Vagina (tissue), 2 donors: Measurements from ENCODE around the gene EVC. TPM values are rescaled to one million over a fixed set of nuclear protein-coding genes. Genes with fewer than 3 reads are reported as not detected.

Source experiments
- DNase-seq, 2 donors: peaks; one replicate each; pipeline ENCODE4 v3.0.0-alpha.2; 2017; ENCODE audit errors: extremely low spot score in 2 of 2
- H3K27ac ChIP-seq: fragments of 200-600 bp; sonication (generic); one replicate; pipeline ENCODE4 v1.5.1; 2019
- H3K27me3 ChIP-seq: fragments of 200-600 bp; sonication (generic); one replicate; pipeline ENCODE4 v1.5.1; 2019
- H3K36me3 ChIP-seq, 2 donors: fragments of 200-600 bp; sonication (generic); one replicate each; pipeline ENCODE4 v1.5.1; 2017 to 2019
- H3K4me1 ChIP-seq: fragments of 200-600 bp; sonication (generic); one replicate; pipeline ENCODE4 v1.5.1; 2019
- H3K4me3 ChIP-seq, 2 donors: fragments of 200-600 bp; sonication (generic); 1 replicate in 1 of 2; 2 replicates in 1 of 2; pipeline ENCODE4 v1.5.1; 2016 to 2019
- H3K9me3 ChIP-seq: fragments of 200-600 bp; sonication (generic); one replicate; pipeline ENCODE4 v1.5.1; 2019
- POLR2A ChIP-seq, 2 donors: fragments of 450-650 bp; IDR thresholded peaks; one replicate each; pipeline ENCODE4 v1.6.1; 2017; ENCODE audit warnings: antibody characterized with exemption in 2 of 2, mild to moderate bottlenecking in 2 of 2, moderate library complexity in 2 of 2
- POLR2AphosphoS5 ChIP-seq, 2 donors: sonication (generic); formaldehyde crosslinking; IDR thresholded peaks; one replicate each; pipeline ENCODE4 v1.9.0; 2017; ENCODE audit warnings: antibody characterized with exemption in 2 of 2, mild to moderate bottlenecking in 2 of 2, low read depth in 1 of 2; ENCODE audit not compliant: insufficient read depth in 1 of 2
- intact Hi-C: fragments of 100-400 bp; cut with DNase I; formaldehyde crosslinking; loops from one replicate; pipeline ENCODE4 v1.15.1; 2023
- total RNA-seq: library from RNA; depleted of rRNA; stranded (reverse); fragments of >200 nt; gene quantifications from one replicate; pipeline ENCODE4 v1.2.3, GENCODE V29; 2016
- TF ChIP-seq, protein P1 (sequence below), 3 experiments: fragments of 450-650 bp in 2 of 3; fragments of 200-600 bp in 1 of 3; sonication (generic) in 1 of 3; IDR thresholded peaks; one replicate each; pipeline ENCODE4 v1.5.1; 2017 to 2019; ENCODE audit warnings: antibody characterized with exemption in 3 of 3, mild to moderate bottlenecking in 2 of 3, moderate library complexity in 2 of 3

Gene EVC
- total RNA-seq, 1 donor from 2014 or later: 19.4 TPM

DNA sequence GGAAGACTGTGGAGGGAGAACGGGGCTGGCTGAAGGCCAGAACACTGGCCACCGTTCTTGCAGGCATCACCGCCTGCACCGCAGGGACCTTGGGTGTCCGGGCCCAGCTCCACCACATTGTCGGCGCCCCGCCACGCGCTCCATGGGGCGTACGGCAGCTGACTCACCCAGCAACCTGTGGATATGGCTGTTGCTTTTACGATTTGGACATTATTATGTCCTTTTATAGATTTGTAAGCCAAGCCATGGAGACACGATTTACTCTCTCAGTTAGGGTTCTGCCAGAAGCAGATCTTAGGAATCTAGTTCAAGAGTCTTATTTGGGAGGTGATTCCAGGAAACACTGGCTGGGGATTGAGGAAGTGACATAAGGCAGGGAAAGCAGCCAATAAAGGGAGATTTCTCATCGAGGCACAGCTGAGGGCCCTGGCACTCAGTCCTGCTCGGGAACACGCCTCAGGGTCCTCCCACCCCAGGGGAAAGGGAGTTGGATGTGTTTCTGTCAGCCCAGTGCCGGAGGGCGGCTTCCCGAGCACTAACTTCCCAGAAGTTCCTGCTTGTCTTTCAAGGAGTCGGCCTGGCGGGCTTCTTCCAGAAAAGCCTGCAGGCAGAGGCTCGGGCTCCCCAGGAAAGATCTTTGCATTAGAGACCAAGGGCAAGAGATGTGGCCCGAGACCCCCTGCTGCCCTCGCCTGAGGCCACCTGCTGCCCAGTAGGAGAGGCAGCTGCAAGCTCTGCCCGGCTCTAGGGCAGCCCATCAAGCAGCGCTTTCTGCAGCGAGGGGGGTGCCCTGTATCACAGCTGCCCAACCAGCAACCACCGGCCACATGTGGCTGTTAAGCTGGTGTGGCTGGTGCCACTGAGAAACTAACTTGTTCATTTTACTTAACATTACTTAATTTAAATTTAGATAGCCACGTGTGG lies 129.0 kb downstream of the EVC start:
- intact Hi-C loops: no loop called here
- H3K9me3 ChIP-seq: no peaks in the 10 kb centered on the region
- peaks cover 7% of the 10 kb centered on the region for H3K4me1 ChIP-seq
- peak overlapping the region; percentile 15 to 29 for H3K4me3 ChIP-seq
- H3K36me3 ChIP-seq: no peaks in the 10 kb centered on the region
- DNase-seq: no peak
- no peak for TF ChIP-seq POLR2A (IDR thresholded peaks at IDR 0.05)
- peak in 1 of 2 donors; percentile 69 for TF ChIP-seq POLR2AphosphoS5 (IDR thresholded peaks at IDR 0.05; ENCODE audit: insufficient read depth in 1 of 2, low read depth in 1 of 2)
- no peaks in the 10 kb centered on the region for H3K27me3 ChIP-seq
- peak overlapping the region; percentile 35 for H3K27ac ChIP-seq

GRCh38 chr4:5842456-5842855 lies 131.5 kb downstream of the EVC start:
- intact Hi-C loops: no loop called here
- Histone ChIP-seq H3K9me3 (no peaks in the 10 kb centered on the region), H3K4me3 (no peak overlapping the region), H3K27me3 (no peaks in the 10 kb centered on the region), H3K36me3 (no peaks in the 10 kb centered on the region), H3K4me1 (peaks cover 7% of the 10 kb centered on the region), H3K27ac (no peak overlapping the region)
- no peak for DNase-seq
- TF ChIP-seq, protein P1, sequence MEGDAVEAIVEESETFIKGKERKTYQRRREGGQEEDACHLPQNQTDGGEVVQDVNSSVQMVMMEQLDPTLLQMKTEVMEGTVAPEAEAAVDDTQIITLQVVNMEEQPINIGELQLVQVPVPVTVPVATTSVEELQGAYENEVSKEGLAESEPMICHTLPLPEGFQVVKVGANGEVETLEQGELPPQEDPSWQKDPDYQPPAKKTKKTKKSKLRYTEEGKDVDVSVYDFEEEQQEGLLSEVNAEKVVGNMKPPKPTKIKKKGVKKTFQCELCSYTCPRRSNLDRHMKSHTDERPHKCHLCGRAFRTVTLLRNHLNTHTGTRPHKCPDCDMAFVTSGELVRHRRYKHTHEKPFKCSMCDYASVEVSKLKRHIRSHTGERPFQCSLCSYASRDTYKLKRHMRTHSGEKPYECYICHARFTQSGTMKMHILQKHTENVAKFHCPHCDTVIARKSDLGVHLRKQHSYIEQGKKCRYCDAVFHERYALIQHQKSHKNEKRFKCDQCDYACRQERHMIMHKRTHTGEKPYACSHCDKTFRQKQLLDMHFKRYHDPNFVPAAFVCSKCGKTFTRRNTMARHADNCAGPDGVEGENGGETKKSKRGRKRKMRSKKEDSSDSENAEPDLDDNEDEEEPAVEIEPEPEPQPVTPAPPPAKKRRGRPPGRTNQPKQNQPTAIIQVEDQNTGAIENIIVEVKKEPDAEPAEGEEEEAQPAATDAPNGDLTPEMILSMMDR (IDR thresholded peaks at IDR 0.05): no peak
- TF ChIP-seq POLR2AphosphoS5 (IDR thresholded peaks at IDR 0.05; ENCODE audit: insufficient read depth in 1 of 2, low read depth in 1 of 2): no peak
- no peak for TF ChIP-seq POLR2A (IDR thresholded peaks at IDR 0.05)

- no peak for DNase-seq
- H3K4me3 ChIP-seq: no peak overlapping the region
- H3K4me1 ChIP-seq: peaks cover 7% of the 10 kb centered on the region
- no peaks in the 10 kb centered on the region for H3K27me3 ChIP-seq
- intact Hi-C loops: no loop called here
- no peaks in the 10 kb centered on the region for H3K9me3 ChIP-seq
- TF ChIP-seq POLR2A (IDR thresholded peaks at IDR 0.05) (no peak), POLR2AphosphoS5 (IDR thresholded peaks at IDR 0.05; ENCODE audit: insufficient read depth in 1 of 2, low read depth in 1 of 2) (no peak)
- TF ChIP-seq, protein P1 (IDR thresholded peaks at IDR 0.05): no peak
- H3K36me3 ChIP-seq: no peaks in the 10 kb centered on the region
- H3K27ac ChIP-seq: no peak overlapping the region
Observed at GRCh38 chr4:5843573-5844530, 132.9 kb downstream of the EVC start.

GRCh38 chr4:5845035-5845905 lies 134.3 kb downstream of the EVC start:
- Histone ChIP-seq H3K36me3 (no peaks in the 10 kb centered on the region), H3K27ac (no peak overlapping the region), H3K4me3 (no peak overlapping the region), H3K4me1 (peaks cover 3% of the 10 kb centered on the region), H3K9me3 (no peaks in the 10 kb centered on the region), H3K27me3 (no peaks in the 10 kb centered on the region)
- DNase-seq: no peak
- intact Hi-C loops: no loop called here
- TF ChIP-seq, protein P1 (IDR thresholded peaks at IDR 0.05): no peak
- no peak for TF ChIP-seq POLR2A (IDR thresholded peaks at IDR 0.05)
- TF ChIP-seq POLR2AphosphoS5 (IDR thresholded peaks at IDR 0.05; ENCODE audit: insufficient read depth in 1 of 2, low read depth in 1 of 2): no peak
